Loucy (cell line): Measurements from ENCODE around the gene PSORS1C1.

Experiments used
- H2AFZ ChIP-seq: fragments of 200-600 bp; sonication (generic); 2 replicates; pipeline ENCODE4 v1.6.0; 2016; ENCODE audit warnings: antibody characterized with exemption, mild to moderate bottlenecking, low read length, moderate library complexity
- H3F3A ChIP-seq: fragments of 200-600 bp; 2 replicates; pipeline ENCODE4 v1.6.0; 2016; ENCODE audit warnings: antibody characterized with exemption, low read depth, mild to moderate bottlenecking
- H3K27me3 ChIP-seq: fragments of 200-600 bp; sonication (generic); 2 replicates; pipeline ENCODE4 v1.6.1; 2014; ENCODE audit warnings: low read length, mild to moderate bottlenecking; ENCODE audit not compliant: insufficient read depth, poor library complexity, severe bottlenecking
- H3K36me3 ChIP-seq: fragments of 200-600 bp; sonication (generic); 2 replicates; pipeline ENCODE4 v1.6.1; 2016; ENCODE audit warnings: low read length; ENCODE audit not compliant: insufficient read depth
- H3K4me1 ChIP-seq: fragments of 200-600 bp; sonication (generic); 2 replicates; pipeline ENCODE4 v1.5.1; 2014; ENCODE audit warnings: low read length, mild to moderate bottlenecking; ENCODE audit not compliant: insufficient read depth, poor library complexity, severe bottlenecking
- H3K4me2 ChIP-seq: fragments of 200-600 bp; sonication (generic); 2 replicates; pipeline ENCODE4 v1.6.0; 2014; ENCODE audit warnings: antibody characterized with exemption, low read length, low read depth, mild to moderate bottlenecking; ENCODE audit not compliant: poor library complexity, severe bottlenecking
- H3K4me3 ChIP-seq: fragments of 200-600 bp; sonication (generic); 2 replicates; pipeline ENCODE4 v1.5.1; 2014; ENCODE audit warnings: low read length, mild to moderate bottlenecking, mixed read lengths; ENCODE audit not compliant: poor library complexity, severe bottlenecking
- H3K79me2 ChIP-seq: fragments of 200-600 bp; sonication (generic); 2 replicates; pipeline ENCODE4 v1.6.1; 2014; ENCODE audit warnings: low read length; ENCODE audit not compliant: insufficient read depth
- H3K9ac ChIP-seq: fragments of 200-600 bp; sonication (generic); 2 replicates; pipeline ENCODE4 v1.6.0; 2014; ENCODE audit warnings: mild to moderate bottlenecking, low read depth, low read length, moderate library complexity; ENCODE audit not compliant: poor library complexity, severe bottlenecking
- H3K9me2 ChIP-seq: fragments of 200-600 bp; sonication (generic); replicated peaks from 2 replicates; pipeline ENCODE4 v1.6.1; 2016; ENCODE audit warnings: low read depth, low read length, mixed read lengths
- H3K9me3 ChIP-seq: fragments of 200-600 bp; sonication (generic); 2 replicates; pipeline ENCODE4 v1.6.1; 2014; ENCODE audit warnings: mild to moderate bottlenecking, antibody characterized with exemption, low read length, low read depth; ENCODE audit not compliant: insufficient read depth
- H4K20me1 ChIP-seq: fragments of 200-600 bp; sonication (generic); 2 replicates; pipeline ENCODE4 v1.6.0; 2014; ENCODE audit warnings: antibody characterized with exemption, low read length, mild to moderate bottlenecking; ENCODE audit not compliant: insufficient read depth, poor library complexity, severe bottlenecking
- EZH2phosphoT487 ChIP-seq: fragments of 200-600 bp; IDR thresholded peaks from 2 replicates; pipeline ENCODE4 v1.6.1; 2018; ENCODE audit warnings: antibody characterized with exemption, mild to moderate bottlenecking, moderate library complexity, borderline replicate concordance
- TF ChIP-seq, protein P1 (sequence below): fragments of 200-600 bp; sonication (generic); conservative IDR thresholded peaks from 2 replicates; pipeline ENCODE4 v1.5.1; 2014; ENCODE audit warnings: mild to moderate bottlenecking, antibody characterized with exemption, low read length

The PSORS1C1 gene

DNA sequence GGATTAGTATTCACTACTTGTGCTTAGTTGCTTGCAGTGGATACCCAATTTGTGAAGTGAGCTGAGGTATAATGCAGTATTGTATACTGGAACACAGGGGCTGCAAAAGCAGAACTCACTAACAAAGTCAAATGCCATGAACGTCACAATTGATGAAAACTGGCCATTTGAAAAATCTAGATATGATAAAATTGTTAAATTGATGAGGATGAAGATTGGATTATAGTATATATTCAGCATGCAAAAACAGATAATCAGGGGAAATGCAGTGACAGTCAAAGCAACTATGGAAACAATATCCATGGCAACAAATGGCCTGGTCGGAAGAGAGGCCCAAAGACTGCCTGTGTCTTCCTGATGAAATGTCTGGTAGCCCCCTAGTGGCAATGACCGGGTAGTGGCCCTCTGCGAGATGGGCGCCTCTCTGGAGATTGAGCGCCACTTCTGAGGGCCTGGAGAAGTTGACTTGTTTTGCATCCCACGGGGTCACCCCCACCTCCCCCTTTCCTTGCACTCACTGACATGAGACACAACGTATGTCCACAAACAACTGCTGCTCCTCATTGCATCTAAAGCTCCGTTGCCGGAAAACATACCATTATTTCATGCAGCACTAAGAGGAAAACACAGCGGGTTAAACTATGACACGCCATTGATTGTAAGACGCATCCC is 45.8 kb upstream of the PSORS1C1 start:
- no peak overlapping the region for H3K4me2 ChIP-seq
- H3K27me3 ChIP-seq: no peaks in the 10 kb centered on the region
- H3K36me3 ChIP-seq: no peaks in the 10 kb centered on the region
- TF ChIP-seq, protein P1, sequence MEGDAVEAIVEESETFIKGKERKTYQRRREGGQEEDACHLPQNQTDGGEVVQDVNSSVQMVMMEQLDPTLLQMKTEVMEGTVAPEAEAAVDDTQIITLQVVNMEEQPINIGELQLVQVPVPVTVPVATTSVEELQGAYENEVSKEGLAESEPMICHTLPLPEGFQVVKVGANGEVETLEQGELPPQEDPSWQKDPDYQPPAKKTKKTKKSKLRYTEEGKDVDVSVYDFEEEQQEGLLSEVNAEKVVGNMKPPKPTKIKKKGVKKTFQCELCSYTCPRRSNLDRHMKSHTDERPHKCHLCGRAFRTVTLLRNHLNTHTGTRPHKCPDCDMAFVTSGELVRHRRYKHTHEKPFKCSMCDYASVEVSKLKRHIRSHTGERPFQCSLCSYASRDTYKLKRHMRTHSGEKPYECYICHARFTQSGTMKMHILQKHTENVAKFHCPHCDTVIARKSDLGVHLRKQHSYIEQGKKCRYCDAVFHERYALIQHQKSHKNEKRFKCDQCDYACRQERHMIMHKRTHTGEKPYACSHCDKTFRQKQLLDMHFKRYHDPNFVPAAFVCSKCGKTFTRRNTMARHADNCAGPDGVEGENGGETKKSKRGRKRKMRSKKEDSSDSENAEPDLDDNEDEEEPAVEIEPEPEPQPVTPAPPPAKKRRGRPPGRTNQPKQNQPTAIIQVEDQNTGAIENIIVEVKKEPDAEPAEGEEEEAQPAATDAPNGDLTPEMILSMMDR: peak; percentile 94
- TF ChIP-seq EZH2phosphoT487: no peak
- H3F3A ChIP-seq: no peaks in the 10 kb centered on the region
- no peaks in the 10 kb centered on the region for H3K9me3 ChIP-seq
- H3K79me2 ChIP-seq: no peaks in the 10 kb centered on the region
- H3K4me1 ChIP-seq: no peaks in the 10 kb centered on the region
- no peak overlapping the region for H3K4me3 ChIP-seq
- no peak overlapping the region for H3K9ac ChIP-seq
- H2AFZ ChIP-seq: no peak overlapping the region
- no peaks in the 10 kb centered on the region for H4K20me1 ChIP-seq
- H3K9me2 ChIP-seq: no peaks in the 10 kb centered on the region

DNA sequence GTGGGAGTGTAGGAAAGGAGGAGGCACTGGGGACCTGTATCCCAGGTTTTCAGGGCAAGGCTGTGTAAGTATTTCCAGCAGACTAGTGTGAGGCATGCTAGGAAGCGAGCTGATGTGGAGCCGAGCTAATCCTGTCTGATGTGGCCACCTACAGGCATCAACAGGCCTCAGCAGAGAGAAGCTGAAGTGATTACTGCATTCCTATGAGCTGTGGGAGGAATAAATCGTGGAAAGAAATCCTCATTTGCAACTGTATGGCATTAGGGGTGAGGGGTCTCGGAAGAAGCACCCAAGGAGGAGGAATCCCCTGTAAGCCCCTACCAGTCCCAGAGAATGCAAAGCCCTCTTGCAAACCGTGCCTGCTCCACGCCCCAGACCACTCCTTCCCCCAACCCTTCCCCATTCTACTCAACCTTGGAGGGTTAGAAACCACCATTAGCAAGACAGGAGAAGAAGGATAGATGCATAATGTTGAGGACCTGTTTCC is 43.8 kb upstream of the PSORS1C1 start:
- H3K9me2 ChIP-seq: no peaks in the 10 kb centered on the region
- H3K9me3 ChIP-seq: no peaks in the 10 kb centered on the region
- H3K4me2 ChIP-seq: no peak overlapping the region
- no peaks in the 10 kb centered on the region for H3K27me3 ChIP-seq
- peak overlapping the region; percentile 29; the same call in 1 of the 2 replicates for H2AFZ ChIP-seq
- no peak overlapping the region for H3K9ac ChIP-seq
- H3K4me1 ChIP-seq: no peaks in the 10 kb centered on the region
- no peaks in the 10 kb centered on the region for H3F3A ChIP-seq
- no peak overlapping the region for H3K4me3 ChIP-seq
- no peaks in the 10 kb centered on the region for H4K20me1 ChIP-seq
- H3K79me2 ChIP-seq: no peaks in the 10 kb centered on the region
- H3K36me3 ChIP-seq: no peaks in the 10 kb centered on the region
- TF ChIP-seq, protein P1: peak; percentile 53
- TF ChIP-seq EZH2phosphoT487: no peak

DNA sequence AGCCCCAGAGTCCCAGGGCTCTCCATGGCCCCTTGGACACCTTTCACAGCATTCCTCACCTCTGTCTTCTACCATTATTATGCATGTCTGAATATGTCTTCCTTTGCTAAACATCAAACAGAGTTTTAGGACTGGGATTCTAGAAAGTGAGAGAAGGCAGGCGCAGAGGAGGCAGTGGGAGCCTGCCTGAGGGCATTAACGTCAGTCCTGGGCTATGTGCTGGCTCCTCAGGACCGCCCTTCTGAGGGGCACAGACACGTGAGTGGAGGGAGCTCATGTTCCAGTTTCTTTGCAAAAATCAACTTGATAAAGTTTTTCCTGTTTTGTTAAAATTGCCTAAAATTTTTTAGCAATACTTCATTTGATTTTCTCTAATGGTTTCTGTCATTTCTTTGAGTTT is 40.2 kb upstream of the PSORS1C1 start:
- Histone ChIP-seq H3K9ac (no peak overlapping the region), H3K4me2 (no peak overlapping the region), H3K9me3 (no peaks in the 10 kb centered on the region), H2AFZ (no peak overlapping the region), H4K20me1 (no peaks in the 10 kb centered on the region), H3F3A (no peaks in the 10 kb centered on the region), H3K36me3 (no peaks in the 10 kb centered on the region), H3K9me2 (no peaks in the 10 kb centered on the region), H3K79me2 (no peaks in the 10 kb centered on the region), H3K4me1 (peaks cover under 1% of the 10 kb centered on the region), H3K4me3 (no peak overlapping the region), H3K27me3 (no peaks in the 10 kb centered on the region)
- no peak for TF ChIP-seq EZH2phosphoT487
- TF ChIP-seq, protein P1: no peak
